GM12875 (cell line): ENCODE data around the gene FOXO1.

ENCODE experiments used
- H3K4me3 ChIP-seq: one replicate; pipeline ENCODE4 v1.5.1; 2011; ENCODE audit warnings: low read depth, low read length, control low read depth
- CTCF ChIP-seq: IDR thresholded peaks from 2 replicates; pipeline ENCODE4 v1.5.1; 2011; ENCODE audit warnings: low read depth, mild to moderate bottlenecking, control low read depth, inconsistent platforms, low read length, moderate library complexity, borderline replicate concordance; ENCODE audit not compliant: insufficient read depth

FOXO1 gene

GRCh38 chr13:40527914-40528313 lies 138.5 kb downstream of the FOXO1 start:
- no peak for TF ChIP-seq CTCF
- H3K4me3 ChIP-seq: no peak overlapping the region

- no peak for TF ChIP-seq CTCF
- no peak overlapping the region for H3K4me3 ChIP-seq
These were observed 144.2 kb downstream of the FOXO1 start for GRCh38 chr13:40522282-40522681.

- H3K4me3 ChIP-seq: no peak overlapping the region
- no peak for TF ChIP-seq CTCF
These were observed 145.5 kb downstream of the FOXO1 start for GRCh38 chr13:40520916-40521315.

GRCh38 chr13:40519637-40520036 lies 146.8 kb downstream of the FOXO1 start:
- no peak for TF ChIP-seq CTCF
- H3K4me3 ChIP-seq: no peak overlapping the region

- no peak overlapping the region for H3K4me3 ChIP-seq
- no peak for TF ChIP-seq CTCF
These were observed 148.0 kb downstream of the FOXO1 start for GRCh38 chr13:40518481-40518882.

- TF ChIP-seq CTCF: no peak
- H3K4me3 ChIP-seq: no peak overlapping the region
These were observed 148.7 kb downstream of the FOXO1 start for GRCh38 chr13:40517486-40518480.

- TF ChIP-seq CTCF: no peak
- no peak overlapping the region for H3K4me3 ChIP-seq
These were observed 150.7 kb downstream of the FOXO1 start for GRCh38 chr13:40515702-40516101.
